GM12874 (cell line): ENCODE measurements around the gene POGLUT2.

ENCODE experiments used
- CTCF ChIP-seq: IDR thresholded peaks from 2 replicates; pipeline ENCODE4 v1.5.1; 2011; ENCODE audit warnings: low read depth, mild to moderate bottlenecking, control low read depth, low read length, moderate library complexity; ENCODE audit not compliant: insufficient read depth

Gene POGLUT2

GRCh38 chr13:102838982-102839381 is 40.2 kb upstream of the POGLUT2 start:
- no peak for TF ChIP-seq CTCF

GRCh38 chr13:102838273-102838672 is 39.5 kb upstream of the POGLUT2 start:
- no peak for TF ChIP-seq CTCF

GRCh38 chr13:102836471-102836870 is 37.7 kb upstream of the POGLUT2 start:
- no peak for TF ChIP-seq CTCF

GRCh38 chr13:102830646-102831045 is 31.9 kb upstream of the POGLUT2 start:
- no peak for TF ChIP-seq CTCF

- TF ChIP-seq CTCF: no peak
Measured at GRCh38 chr13:102825921-102826706, 27.3 kb upstream of the POGLUT2 start.

- TF ChIP-seq CTCF: no peak
Measured at GRCh38 chr13:102825400-102825799, 26.6 kb upstream of the POGLUT2 start.

- no peak for TF ChIP-seq CTCF
Measured at GRCh38 chr13:102817907-102818306, 19.1 kb upstream of the POGLUT2 start.
